GM21360 (cell line): ENCODE measurements around the gene MAN1C1.

Source experiments
- ATAC-seq: cut with Tn5 transposase; IDR thresholded peaks from one replicate; pipeline ENCODE4 v1.9.1; 2021; ENCODE audit warnings: mild to moderate bottlenecking, moderate library complexity; ENCODE audit not compliant: unreplicated experiment

MAN1C1 gene

GRCh38 chr1:25795946-25796810 is 179.6 kb downstream of the MAN1C1 start:
- no peak for ATAC-seq

DNA sequence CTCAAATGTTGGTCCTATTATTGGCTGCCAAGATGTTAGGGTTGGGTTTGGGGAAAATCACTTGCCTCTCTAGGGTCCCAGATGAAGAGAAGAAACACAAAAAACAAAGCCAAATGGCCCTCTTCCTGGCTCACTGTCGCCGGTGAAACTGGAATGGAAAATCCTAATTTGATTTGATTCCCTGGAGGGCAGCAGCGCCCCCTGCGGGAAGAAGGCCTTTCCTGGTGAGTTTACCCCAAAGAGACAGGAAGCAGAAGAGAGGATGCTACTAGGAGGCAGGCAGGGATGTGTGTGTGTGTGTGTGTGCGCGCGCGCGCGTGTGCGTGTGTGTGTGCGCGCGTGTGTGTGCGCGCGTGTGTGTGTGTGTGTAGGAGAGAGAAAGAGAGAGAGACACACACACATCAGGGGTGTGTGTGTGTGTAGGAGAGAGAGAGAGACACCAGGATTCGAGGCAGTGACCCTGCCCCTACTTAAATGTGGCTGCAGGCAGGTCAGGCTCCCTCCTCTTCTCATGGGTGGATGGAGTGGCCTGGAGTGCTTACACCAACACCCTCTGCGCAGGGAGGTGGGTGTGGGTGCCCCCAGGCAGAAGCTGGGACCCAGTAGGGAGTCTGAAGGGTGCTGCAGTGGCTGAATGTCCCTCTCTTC is 180.3 kb downstream of the MAN1C1 start:
- no peak for ATAC-seq

- ATAC-seq = no peak
Measured at GRCh38 chr1:25797939-25798338, 181.3 kb downstream of the MAN1C1 start.

DNA sequence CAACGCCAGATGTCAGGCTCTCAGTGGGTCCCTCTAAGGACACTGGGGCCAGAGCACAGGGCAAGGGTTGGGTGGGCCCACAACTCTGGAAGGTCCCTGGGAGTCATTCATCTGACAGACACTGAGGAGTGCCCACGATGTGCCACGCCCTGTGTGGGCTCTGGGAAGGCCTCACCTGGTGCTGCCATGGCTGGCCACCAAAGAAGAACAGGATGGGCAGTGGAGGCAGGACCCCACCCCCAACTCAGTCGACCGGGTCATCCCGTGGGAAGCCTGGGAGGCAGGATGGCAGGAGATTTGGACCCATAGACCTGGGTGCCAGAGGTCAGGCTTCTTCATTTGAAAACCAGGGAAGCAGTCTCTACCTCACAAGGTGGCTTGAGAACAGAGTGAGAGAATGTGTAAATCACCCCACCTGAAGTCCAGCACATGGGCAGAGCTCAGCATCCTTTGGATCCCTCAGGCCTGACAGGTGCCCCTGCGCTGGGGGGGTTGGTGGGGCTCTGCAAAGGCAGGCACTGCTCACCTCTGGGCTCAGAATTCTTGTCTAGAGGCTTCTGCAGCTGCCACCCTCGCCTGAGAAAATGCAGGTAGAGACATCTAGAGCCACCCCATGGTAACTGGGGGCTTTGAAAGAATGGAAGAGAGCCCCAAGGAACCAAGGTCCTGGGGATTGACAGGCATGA is 182.2 kb downstream of the MAN1C1 start:
- ATAC-seq = no peak

- ATAC-seq = no peak
Measured at GRCh38 chr1:25799352-25799934, 182.9 kb downstream of the MAN1C1 start.

DNA sequence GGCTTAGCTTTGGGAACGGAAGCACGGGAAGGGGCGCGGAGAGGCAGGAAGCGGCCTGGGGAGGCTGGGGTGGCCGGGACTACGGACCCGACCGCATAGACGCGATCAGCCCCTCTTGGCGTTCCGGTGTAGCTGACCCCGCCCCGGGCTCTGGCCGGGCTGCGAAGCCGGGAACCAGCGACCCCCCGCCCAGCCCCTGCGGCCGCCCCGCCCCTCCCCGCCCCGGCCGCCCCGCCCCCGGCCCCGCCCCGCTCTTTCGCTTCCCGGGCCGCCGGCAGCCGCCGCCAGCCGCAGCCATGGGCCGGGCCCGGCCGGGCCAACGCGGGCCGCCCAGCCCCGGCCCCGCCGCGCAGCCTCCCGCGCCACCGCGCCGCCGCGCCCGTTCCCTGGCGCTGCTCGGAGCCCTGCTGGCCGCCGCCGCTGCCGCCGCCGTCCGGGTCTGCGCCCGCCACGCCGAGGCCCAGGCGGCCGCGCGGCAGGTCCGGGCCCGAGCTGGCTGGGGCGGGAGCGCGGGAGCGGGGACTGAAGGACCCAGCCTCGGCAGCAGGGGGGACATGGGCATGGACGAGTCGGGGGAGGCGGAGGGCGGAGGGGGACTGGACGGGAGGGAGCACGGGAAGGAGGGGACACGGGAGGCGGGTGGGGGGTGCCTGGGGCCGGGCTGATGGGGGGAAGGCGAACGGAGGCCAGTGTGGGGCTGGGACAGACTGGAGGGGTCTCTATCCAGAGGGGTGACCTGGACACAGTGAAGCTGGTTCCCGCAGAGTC is 183.5 kb downstream of the MAN1C1 start, which contains the start of gene SELENON:
Gene SELENON, plus strand, starts transcription at position 259 of the 768 bp plus-strand sequence. Its CDS starts 38 bp downstream, at position 297.
- ATAC-seq = no peak

GRCh38 chr1:25800703-25801377 is 184.2 kb downstream of the MAN1C1 start:
- ATAC-seq = no peak

GRCh38 chr1:25802915-25803314 is 186.3 kb downstream of the MAN1C1 start:
- no peak for ATAC-seq

DNA sequence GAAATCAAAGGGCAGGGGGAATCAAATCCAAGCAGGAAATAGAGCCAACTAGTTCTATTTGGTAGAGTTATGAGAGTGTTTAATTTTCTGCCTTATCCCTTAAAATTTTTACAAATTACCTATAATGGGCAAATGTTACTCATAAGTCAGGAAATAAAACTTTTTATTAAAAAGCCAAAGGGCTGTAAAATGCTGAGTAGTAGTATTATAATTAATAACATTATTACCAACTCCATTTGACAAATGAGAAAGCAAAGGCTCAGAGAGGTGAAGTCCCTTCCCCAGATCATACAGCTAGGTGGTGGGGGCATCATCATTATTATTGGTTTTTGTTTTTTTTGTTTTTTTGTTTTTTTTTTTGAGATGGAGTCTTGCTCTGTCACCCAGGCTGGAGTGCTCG is 186.8 kb downstream of the MAN1C1 start:
- no peak for ATAC-seq

DNA sequence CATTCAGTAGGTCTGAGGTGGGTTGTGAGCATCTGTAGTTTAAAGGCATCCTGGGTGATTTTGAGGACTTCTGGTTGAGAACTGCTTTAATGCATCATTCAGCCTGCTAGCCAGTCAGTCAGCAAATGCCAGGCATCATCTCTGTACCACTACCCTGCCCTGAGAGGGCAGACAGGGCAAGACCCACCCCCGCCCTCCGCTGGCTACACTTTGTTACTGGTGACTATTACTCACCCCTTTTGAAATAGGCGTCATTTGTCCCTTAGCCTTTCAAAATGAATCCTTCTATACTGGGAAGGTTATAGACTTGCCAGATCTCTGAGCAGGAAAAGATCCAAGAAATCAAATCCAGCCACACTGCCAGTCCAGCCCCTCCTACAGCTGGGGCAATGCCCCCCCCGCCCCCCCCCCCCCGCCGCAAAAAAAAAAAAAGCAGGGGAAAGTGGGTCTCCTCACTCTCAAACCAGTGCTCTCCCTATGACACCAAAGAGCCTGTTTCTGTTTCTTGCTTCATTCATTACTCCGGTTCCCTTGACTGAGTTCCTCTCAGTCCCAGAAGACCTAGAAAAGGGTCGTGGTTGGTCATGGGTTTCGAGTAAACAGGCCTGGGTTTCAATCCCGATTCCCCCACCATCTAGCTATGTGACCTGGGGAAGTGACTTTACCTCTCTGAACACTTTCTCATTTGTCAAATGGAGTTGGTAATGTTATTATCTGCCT is 187.8 kb downstream of the MAN1C1 start:
- no peak for ATAC-seq

GRCh38 chr1:25804964-25805862 is 188.6 kb downstream of the MAN1C1 start:
- no peak for ATAC-seq

DNA sequence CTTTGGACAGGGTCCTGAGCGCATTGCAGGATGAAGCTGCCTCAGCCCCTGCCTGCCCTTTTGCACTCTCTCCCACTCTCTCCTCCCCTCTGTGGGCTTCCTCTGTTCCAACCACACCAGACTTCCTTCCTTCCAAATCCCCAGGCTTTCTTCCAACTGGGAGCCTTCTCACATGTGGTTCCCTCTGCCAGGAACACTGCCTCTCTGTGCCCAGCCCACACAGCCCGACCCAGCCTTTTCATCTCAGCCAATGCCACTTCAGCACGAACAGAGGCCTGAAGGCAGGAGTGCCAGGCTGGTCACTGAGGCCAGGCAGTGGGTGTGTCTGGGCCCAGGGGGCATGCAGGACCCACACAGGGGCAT is 189.3 kb downstream of the MAN1C1 start:
- no peak for ATAC-seq

DNA sequence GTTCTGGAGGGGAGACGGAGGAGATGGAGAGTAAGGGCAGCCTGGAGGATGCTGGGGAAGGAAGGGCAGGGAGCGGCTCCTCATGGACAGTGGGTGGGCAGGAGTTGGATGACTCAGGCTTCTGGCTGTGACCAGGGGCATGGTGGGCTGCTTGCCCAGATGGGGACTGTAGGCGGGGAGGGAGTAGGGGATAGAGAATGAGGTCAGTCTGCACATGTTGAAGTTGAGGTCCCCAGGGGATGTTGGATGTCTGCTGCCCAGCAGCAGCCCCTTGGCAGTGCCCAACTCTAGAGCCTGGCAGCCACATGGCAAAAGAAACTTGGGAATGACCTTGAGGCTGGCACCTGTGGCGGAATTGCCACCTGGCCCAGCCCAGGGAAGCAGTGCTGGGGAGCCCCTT is 189.8 kb downstream of the MAN1C1 start:
- ATAC-seq = no peak

GRCh38 chr1:25807480-25808390 is 191.1 kb downstream of the MAN1C1 start:
- no peak for ATAC-seq

GRCh38 chr1:25808481-25809244 is 192.1 kb downstream of the MAN1C1 start:
- ATAC-seq = no peak

DNA sequence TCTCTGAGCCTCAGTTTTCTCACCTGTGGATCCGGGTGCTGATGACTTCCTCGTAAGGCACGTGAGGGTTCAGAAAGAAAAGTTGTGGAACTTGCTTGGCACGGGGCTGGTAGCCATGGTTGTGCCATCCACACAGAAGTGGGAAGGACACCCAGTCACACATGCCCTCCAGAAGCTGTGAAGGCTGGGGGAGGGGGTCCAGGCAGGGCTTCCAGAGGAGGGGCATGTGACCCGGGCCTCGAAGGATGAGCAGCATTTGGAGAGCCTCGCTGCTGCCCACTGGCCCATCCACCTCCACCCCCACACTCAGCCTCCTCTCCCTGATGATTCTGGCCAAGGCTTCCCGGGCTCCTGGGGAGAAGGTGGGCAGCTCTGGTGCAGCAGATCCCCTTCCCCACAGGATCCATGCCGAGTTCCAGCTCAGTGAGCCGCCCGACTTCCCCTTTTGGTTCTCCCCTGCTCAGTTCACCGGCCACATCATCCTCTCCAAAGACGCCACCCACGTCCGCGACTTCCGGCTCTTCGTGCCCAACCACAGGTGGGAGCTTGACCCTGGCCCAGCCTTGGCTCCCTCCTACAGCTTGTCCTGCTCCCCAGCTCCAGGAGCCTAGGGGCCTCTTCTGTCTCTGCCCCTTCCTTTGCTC is 192.8 kb downstream of the MAN1C1 start:
- ATAC-seq = no peak
